ENCODE data around the gene MCTP1.
"Not testable (repeated sequence)": the region's sequence is repeated elsewhere in the genome, so short reads cannot be mapped to it uniquely, and the experiment has no call there.

The MCTP1 gene

GRCh38 chr5:94841598-94842322, 443.1 kb downstream of the MCTP1 start:
- no peaks in the 10 kb centered on the region for H3K36me3 ChIP-seq (replicated peaks; ENCODE audit: low read depth, low read length)
- H3K9me3 ChIP-seq (ENCODE audit: insufficient read depth, low read length): no peaks in the 10 kb centered on the region
- H3K27me3 ChIP-seq (ENCODE audit: low read depth, low read length): no peaks in the 10 kb centered on the region; the same call in 1 of the 2 replicates
- no peaks in the 10 kb centered on the region for H4K20me1 ChIP-seq (ENCODE audit: insufficient read depth, low read length)
- H3K4me2 ChIP-seq (ENCODE audit: low read length): no peak overlapping the region
- H3K4me3 ChIP-seq (ENCODE audit: low read length): no peak overlapping the region
- H3K27ac ChIP-seq (ENCODE audit: low read length): no peak overlapping the region
- no peak overlapping the region for H3K9ac ChIP-seq (ENCODE audit: low read length)
- no peak overlapping the region for H2AFZ ChIP-seq (ENCODE audit: low read depth, low read length)
- H3K79me2 ChIP-seq (ENCODE audit: low read length): no peaks in the 10 kb centered on the region
- no peaks in the 10 kb centered on the region for H3K4me1 ChIP-seq (ENCODE audit: low read length)
- TF ChIP-seq EZH2phosphoT487 (IDR thresholded peaks at IDR 0.05; ENCODE audit: low read depth): no peak
- TF ChIP-seq, protein P1, sequence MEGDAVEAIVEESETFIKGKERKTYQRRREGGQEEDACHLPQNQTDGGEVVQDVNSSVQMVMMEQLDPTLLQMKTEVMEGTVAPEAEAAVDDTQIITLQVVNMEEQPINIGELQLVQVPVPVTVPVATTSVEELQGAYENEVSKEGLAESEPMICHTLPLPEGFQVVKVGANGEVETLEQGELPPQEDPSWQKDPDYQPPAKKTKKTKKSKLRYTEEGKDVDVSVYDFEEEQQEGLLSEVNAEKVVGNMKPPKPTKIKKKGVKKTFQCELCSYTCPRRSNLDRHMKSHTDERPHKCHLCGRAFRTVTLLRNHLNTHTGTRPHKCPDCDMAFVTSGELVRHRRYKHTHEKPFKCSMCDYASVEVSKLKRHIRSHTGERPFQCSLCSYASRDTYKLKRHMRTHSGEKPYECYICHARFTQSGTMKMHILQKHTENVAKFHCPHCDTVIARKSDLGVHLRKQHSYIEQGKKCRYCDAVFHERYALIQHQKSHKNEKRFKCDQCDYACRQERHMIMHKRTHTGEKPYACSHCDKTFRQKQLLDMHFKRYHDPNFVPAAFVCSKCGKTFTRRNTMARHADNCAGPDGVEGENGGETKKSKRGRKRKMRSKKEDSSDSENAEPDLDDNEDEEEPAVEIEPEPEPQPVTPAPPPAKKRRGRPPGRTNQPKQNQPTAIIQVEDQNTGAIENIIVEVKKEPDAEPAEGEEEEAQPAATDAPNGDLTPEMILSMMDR (IDR thresholded peaks at IDR 0.05; ENCODE audit: low read depth, low read length): no peak

DNA sequence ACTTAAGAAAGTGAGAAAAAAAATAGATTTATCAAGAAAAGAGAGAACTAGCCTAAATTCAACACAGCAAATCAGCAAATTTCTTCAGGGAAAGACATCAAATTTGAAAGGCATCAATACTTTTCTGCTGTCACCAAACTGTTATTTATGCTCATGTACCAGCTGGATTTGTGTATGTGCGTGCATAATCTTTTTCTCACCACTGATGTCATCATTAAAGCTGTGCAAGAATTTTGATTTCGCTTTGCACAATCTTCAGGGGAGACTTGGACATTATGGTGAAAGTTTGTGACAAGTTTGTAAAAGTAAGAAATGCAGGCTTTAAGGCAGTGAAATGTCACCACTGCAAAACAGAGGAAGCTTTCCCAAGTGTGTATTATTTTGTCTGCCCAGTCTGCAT, 451.0 kb downstream of the MCTP1 start:
- no peak overlapping the region for H2AFZ ChIP-seq (ENCODE audit: low read depth, low read length)
- H3K27me3 ChIP-seq (ENCODE audit: low read depth, low read length): no peaks in the 10 kb centered on the region; the same call in 1 of the 2 replicates
- no peak overlapping the region for H3K4me3 ChIP-seq (ENCODE audit: low read length)
- no peak overlapping the region for H3K27ac ChIP-seq (ENCODE audit: low read length)
- no peaks in the 10 kb centered on the region for H4K20me1 ChIP-seq (ENCODE audit: insufficient read depth, low read length)
- no peaks in the 10 kb centered on the region for H3K36me3 ChIP-seq (replicated peaks; ENCODE audit: low read depth, low read length)
- TF ChIP-seq, protein P1 (IDR thresholded peaks at IDR 0.05; ENCODE audit: low read depth, low read length): no peak
- TF ChIP-seq EZH2phosphoT487 (IDR thresholded peaks at IDR 0.05; ENCODE audit: low read depth): no peak
- H3K9ac ChIP-seq (ENCODE audit: low read length): no peak overlapping the region
- no peak overlapping the region for H3K4me2 ChIP-seq (ENCODE audit: low read length)
- no peaks in the 10 kb centered on the region for H3K4me1 ChIP-seq (ENCODE audit: low read length)
- no peaks in the 10 kb centered on the region for H3K9me3 ChIP-seq (ENCODE audit: insufficient read depth, low read length)
- no peaks in the 10 kb centered on the region for H3K79me2 ChIP-seq (ENCODE audit: low read length)

DNA sequence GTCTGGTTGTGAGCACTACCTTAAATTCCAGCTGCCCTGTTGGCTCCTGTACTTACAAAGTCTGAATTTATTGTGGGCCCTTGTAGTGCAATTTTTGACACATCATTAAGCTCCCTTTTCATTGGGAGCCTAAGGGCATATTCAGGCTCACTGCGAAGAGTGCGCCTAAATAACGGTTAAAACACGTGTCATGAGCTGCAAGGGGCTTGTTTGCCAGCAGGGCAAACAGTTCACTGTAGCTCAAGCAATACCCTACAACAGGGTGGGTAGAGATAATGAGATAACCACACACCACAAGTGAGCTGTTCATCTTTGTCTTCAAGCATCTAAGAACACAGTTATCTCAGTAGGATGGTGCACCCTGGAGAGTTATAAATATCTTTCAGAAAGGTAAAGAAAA, 452.2 kb downstream of the MCTP1 start:
- H4K20me1 ChIP-seq (ENCODE audit: insufficient read depth, low read length): no peaks in the 10 kb centered on the region

DNA sequence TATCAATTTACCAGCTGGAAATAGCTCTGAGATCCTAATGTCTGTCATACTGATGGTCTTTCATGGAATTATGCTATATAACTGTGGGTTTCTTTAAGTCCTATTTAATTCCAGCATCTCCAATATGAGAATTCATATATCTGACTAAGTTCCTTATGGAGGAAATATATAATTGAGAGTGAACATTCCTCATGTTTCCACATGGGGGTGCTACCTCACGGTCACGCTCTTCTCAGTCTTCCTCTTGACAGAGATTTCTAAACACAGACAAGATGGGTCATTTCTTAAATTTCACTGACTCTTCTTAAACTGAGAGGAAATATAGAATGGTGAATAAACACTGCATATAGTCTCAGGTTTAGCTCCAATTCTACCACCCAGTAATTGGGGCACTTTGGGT, 454.4 kb downstream of the MCTP1 start:
- Histone ChIP-seq H3K27ac (ENCODE audit: low read length) (no peak overlapping the region), H3K4me1 (ENCODE audit: low read length) (no peaks in the 10 kb centered on the region), H3K4me3 (ENCODE audit: low read length) (no peak overlapping the region), H3K9ac (ENCODE audit: low read length) (no peak overlapping the region), H4K20me1 (ENCODE audit: insufficient read depth, low read length) (no peaks in the 10 kb centered on the region), H3K27me3 (ENCODE audit: low read depth, low read length) (no peaks in the 10 kb centered on the region), H3K4me2 (ENCODE audit: low read length) (no peak overlapping the region), H2AFZ (ENCODE audit: low read depth, low read length) (no peak overlapping the region), H3K9me3 (ENCODE audit: insufficient read depth, low read length) (no peaks in the 10 kb centered on the region), H3K36me3 (replicated peaks; ENCODE audit: low read depth, low read length) (no peaks in the 10 kb centered on the region), H3K79me2 (ENCODE audit: low read length) (no peaks in the 10 kb centered on the region)
- no peak for TF ChIP-seq EZH2phosphoT487 (IDR thresholded peaks at IDR 0.05; ENCODE audit: low read depth)
- TF ChIP-seq, protein P1 (IDR thresholded peaks at IDR 0.05; ENCODE audit: low read depth, low read length): peak; percentile 49

More for the DNA sequence above, 452.2 kb downstream of the MCTP1 start:
- H3K9me3 ChIP-seq (ENCODE audit: insufficient read depth, low read length): no peaks in the 10 kb centered on the region
- H3K4me2 ChIP-seq (ENCODE audit: low read length): no peak overlapping the region
- no peak overlapping the region for H3K4me3 ChIP-seq (ENCODE audit: low read length)
- no peak overlapping the region for H3K27ac ChIP-seq (ENCODE audit: low read length)
- no peaks in the 10 kb centered on the region; the same call in 1 of the 2 replicates for H3K27me3 ChIP-seq (ENCODE audit: low read depth, low read length)
- no peaks in the 10 kb centered on the region for H3K36me3 ChIP-seq (replicated peaks; ENCODE audit: low read depth, low read length)
- TF ChIP-seq, protein P1 (IDR thresholded peaks at IDR 0.05; ENCODE audit: low read depth, low read length): no peak
- TF ChIP-seq EZH2phosphoT487 (IDR thresholded peaks at IDR 0.05; ENCODE audit: low read depth): no peak
- no peaks in the 10 kb centered on the region for H3K79me2 ChIP-seq (ENCODE audit: low read length)
- H3K9ac ChIP-seq (ENCODE audit: low read length): no peak overlapping the region
- H2AFZ ChIP-seq (ENCODE audit: low read depth, low read length): no peak overlapping the region
- H3K4me1 ChIP-seq (ENCODE audit: low read length): no peaks in the 10 kb centered on the region

- H3K4me3 ChIP-seq (ENCODE audit: low read length); H3K4me2 ChIP-seq (ENCODE audit: low read length); H3K36me3 ChIP-seq (replicated peaks; ENCODE audit: low read depth, low read length); H2AFZ ChIP-seq (ENCODE audit: low read depth, low read length); H3K9me3 ChIP-seq (ENCODE audit: insufficient read depth, low read length); H3K4me1 ChIP-seq (ENCODE audit: low read length); H3K27me3 ChIP-seq (ENCODE audit: low read depth, low read length); H3K79me2 ChIP-seq (ENCODE audit: low read length); H4K20me1 ChIP-seq (ENCODE audit: insufficient read depth, low read length); H3K27ac ChIP-seq (ENCODE audit: low read length); H3K9ac ChIP-seq (ENCODE audit: low read length): not testable (repeated sequence)
Measured at GRCh38 chr5:94828222-94828621, 456.7 kb downstream of the MCTP1 start.

Data from OCI-LY3 (cell line).